Kidney (tissue), 14 donors: Measurements from ENCODE around the gene CSF1. TPM values are rescaled to one million over a fixed set of nuclear protein-coding genes. Genes with fewer than 3 reads are reported as not detected.

ENCODE experiments used
- DNase-seq, 5 donors: peaks; one replicate each; pipeline ENCODE4 v3.0.0-alpha.2; 2013 to 2020
- FAIRE-seq: peaks from 2 replicates; lab custom pipeline; 2012; peaks lifted over from hg19 to GRCh38; lab: Jason Lieb, UNC
- H3K27ac ChIP-seq, 2 donors: one replicate each; pipeline ENCODE4 v1.7.0; 2013; ENCODE audit warnings: low read depth in 2 of 2, low read length in 2 of 2, inconsistent platforms in 1 of 2
- H3K27me3 ChIP-seq: one replicate; pipeline ENCODE4 v1.7.1; 2013; ENCODE audit warnings: low read length, inconsistent platforms; ENCODE audit not compliant: control insufficient read depth, insufficient read depth
- H3K36me3 ChIP-seq, 3 donors: one replicate each; pipeline versions ENCODE4 v1.7.0 to v1.7.1; 2013; ENCODE audit warnings: low read length in 3 of 3, control low read depth in 1 of 3, inconsistent platforms in 1 of 3; ENCODE audit not compliant: insufficient read depth in 3 of 3, control insufficient read depth in 2 of 3
- H3K4me1 ChIP-seq, 3 donors: one replicate each; pipeline versions ENCODE4 v1.7.0 to v1.7.1; 2013; ENCODE audit warnings: low read length in 3 of 3, inconsistent platforms in 1 of 3, low read depth in 1 of 3; ENCODE audit not compliant: control insufficient read depth in 2 of 3, insufficient read depth in 2 of 3
- H3K4me3 ChIP-seq, 3 donors: one replicate each; pipeline versions ENCODE4 v1.7.0 to v1.8.1; 2013; ENCODE audit warnings: low read length in 3 of 3, control low read depth in 1 of 3, inconsistent platforms in 1 of 3
- H3K9ac ChIP-seq, 3 donors: one replicate each; pipeline versions ENCODE4 v1.7.0 to v1.7.1; 2013; ENCODE audit warnings: low read length in 3 of 3, control low read depth in 1 of 3, inconsistent platforms in 1 of 3
- H3K9me3 ChIP-seq, 3 donors: one replicate each; pipeline versions ENCODE4 v1.7.0 to v1.7.1; 2013; ENCODE audit warnings: low read length in 3 of 3, control low read depth in 1 of 3, inconsistent platforms in 1 of 3; ENCODE audit not compliant: control insufficient read depth in 2 of 3, insufficient read depth in 1 of 3
- CTCF ChIP-seq: IDR thresholded peaks from 3 replicates; pipeline ENCODE4 v1.5.1; 2012; ENCODE audit warnings: mild to moderate bottlenecking, moderate library complexity, borderline replicate concordance; ENCODE audit not compliant: insufficient read depth; ENCODE audit errors: extremely low read depth
- intact Hi-C: fragments of 100-400 bp; cut with DNase I; formaldehyde crosslinking; loops from one replicate; pipeline ENCODE4 v1.11.1; 2022
- polyA plus RNA-seq: library from polyadenylated mRNA; stranded (reverse); fragments of 350-450 nt; fragmentation: Illumina TruSeq; extraction: RNeasy Lipid Tissue Mini Kit (QIAGEN cat#74804); gene quantifications from one replicate; pipeline ENCODE4 v1.2.3, GENCODE V29; 2014; ENCODE audit warnings: low read depth, low replicate concordance; ENCODE audit not compliant: insufficient read depth
- total RNA-seq: library from RNA; stranded (reverse); fragmentation: NEBNext Ultra II Directional; extraction: Animal tissue kit (Norgen Biotek cat#: 25700); gene quantifications from one replicate; pipeline ENCODE4 v1.2.1, GENCODE V29; 2021
- donor health status: control.
- donor health status: control.
- donor health status: control.
- donor health status: control.
- donor health status: control.
- donor health status: DM: yes; HTN: yes; CAD: no.
- donor health status: Normal renal cell carcinoma (clear cell type).

CSF1 gene
- total and polyA plus RNA-seq, 2 donors from 2014 or later = 11.1 to 33.8 TPM

GRCh38 chr1:109881906-109882287 lies 28.8 kb upstream of the CSF1 start:
- Histone ChIP-seq H3K9me3 (no peaks in the 10 kb centered on the region), H3K36me3 (no peaks in the 10 kb centered on the region), H3K27me3 (no peaks in the 10 kb centered on the region), H3K27ac (no peak overlapping the region), H3K4me1 (peaks cover 0 to 8% (median 6%) of the 10 kb centered on the region in 3 donors), H3K9ac (no peak overlapping the region), H3K4me3 (no peak overlapping the region)
- intact Hi-C loops = no loop called here
- no peak for DNase-seq
- FAIRE-seq = no peak
- TF ChIP-seq CTCF = no peak

GRCh38 chr1:109882288-109883245 lies 28.1 kb upstream of the CSF1 start:
- Histone ChIP-seq H3K4me3 (no peak overlapping the region), H3K9me3 (no peaks in the 10 kb centered on the region), H3K27ac (no peak overlapping the region), H3K27me3 (no peaks in the 10 kb centered on the region), H3K9ac (no peak overlapping the region), H3K4me1 (peaks cover 0 to 3% (median 3%) of the 10 kb centered on the region in 3 donors), H3K36me3 (no peaks in the 10 kb centered on the region)
- intact Hi-C loops = no loop called here
- peak in 1 of 5 donors; percentile 38 for DNase-seq
- no peak for TF ChIP-seq CTCF
- FAIRE-seq = no peak

- Histone ChIP-seq H3K9ac (no peak overlapping the region), H3K4me3 (no peak overlapping the region), H3K36me3 (no peaks in the 10 kb centered on the region), H3K27ac (no peak overlapping the region), H3K27me3 (no peaks in the 10 kb centered on the region), H3K4me1 (peaks cover 0 to 3% (median 0%) of the 10 kb centered on the region in 3 donors), H3K9me3 (no peaks in the 10 kb centered on the region)
- no peak for TF ChIP-seq CTCF
- intact Hi-C loops = no loop called here
- FAIRE-seq = no peak
- peak in 1 of 5 donors; percentile 23 for DNase-seq
These were observed 27.2 kb upstream of the CSF1 start for GRCh38 chr1:109883248-109883955.
